ENCODE measurements around the gene KLF4. TPM values are rescaled to one million over a fixed set of nuclear protein-coding genes. Genes with fewer than 3 reads are reported as not detected.
"Not testable (repeated sequence)": the region's sequence is repeated elsewhere in the genome, so short reads cannot be mapped to it uniquely, and the experiment has no call there.

Gene KLF4
- 0.68 TPM in 1 of 2 replicates, not detected in the other for total RNA-seq (2014; rRNA removed; shearing (Covaris generic))

DNA sequence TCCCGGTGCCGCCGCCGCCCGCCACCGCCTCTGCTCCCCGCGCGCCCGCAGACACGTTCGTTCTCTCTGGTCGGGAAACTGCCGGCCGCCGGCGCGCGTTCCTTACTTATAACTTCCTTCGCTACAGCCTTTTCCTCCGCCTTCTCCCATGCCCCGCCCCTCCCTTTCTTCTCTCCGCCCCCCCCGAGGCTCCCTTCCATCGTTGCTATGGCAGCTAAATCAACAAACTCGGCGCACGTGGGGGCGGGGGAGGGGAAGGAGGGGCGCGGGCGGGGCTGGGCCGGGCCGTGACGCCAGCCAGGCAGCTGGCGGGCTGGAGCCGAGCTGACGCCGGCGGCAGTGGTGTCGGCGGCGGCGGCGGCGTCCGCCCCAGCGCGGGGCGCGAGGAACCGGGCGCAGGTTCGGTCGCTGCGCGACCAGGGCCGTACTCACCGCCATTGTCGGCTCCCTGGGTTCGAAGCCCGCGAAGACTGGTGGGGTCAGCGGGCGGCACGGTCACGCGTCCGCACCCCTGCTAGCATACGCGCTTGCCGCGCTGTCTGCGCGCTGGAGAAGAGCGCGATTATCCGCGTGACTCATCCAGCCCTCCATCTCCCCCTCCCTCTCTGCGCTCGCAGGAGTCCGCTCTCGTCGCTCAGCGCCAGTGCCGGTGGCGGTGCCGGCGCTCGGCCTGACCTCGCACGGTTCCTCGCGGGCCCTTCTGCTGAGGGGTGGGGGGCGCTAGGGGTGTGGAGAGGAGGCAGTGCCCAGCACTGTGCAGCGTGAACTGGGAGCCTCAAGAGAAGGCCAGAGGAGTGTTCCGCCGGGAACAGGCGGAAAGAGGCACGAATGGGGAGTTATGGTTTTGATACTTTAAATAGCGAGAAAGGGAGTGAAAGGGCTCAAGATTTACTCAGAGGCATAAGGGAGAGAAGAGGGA is at the start of gene KLF4:
Gene KLF4 (minus strand): TSS at position 83 of the 919 bp plus-strand sequence. CDS start 597 bp downstream, outside the sequence.
- in situ Hi-C loops (cut with HindIII; ENCODE audit: low sequenced_read_pairs), result no loop called here

DNA sequence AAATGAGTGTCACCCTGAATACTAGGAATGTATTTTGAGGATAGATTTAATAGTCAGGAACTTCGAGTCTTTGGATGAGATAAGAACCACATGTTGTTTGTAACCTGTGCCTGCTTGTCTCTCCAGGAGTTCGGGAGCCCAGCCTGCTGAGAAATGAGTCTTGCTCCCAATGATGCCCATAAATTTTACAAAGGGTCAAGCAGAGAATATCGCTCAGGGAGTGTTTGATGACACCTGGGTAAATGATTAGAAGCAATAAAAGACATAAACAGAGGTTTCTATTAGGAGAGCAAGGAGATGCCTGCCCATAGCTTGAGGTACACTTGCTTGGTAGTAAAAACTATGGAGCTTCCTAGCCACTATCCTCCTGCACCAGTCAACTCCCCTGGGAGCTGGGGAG is 46.9 kb upstream of the KLF4 start:
- no peak for DNase-seq (ENCODE audit: low spot score)
- in situ Hi-C loops (cut with HindIII; ENCODE audit: low sequenced_read_pairs), result no loop called here

More for the DNA sequence above, at the start of gene KLF4:
- DNase-seq (ENCODE audit: low spot score), result peak; percentile 53

DNA sequence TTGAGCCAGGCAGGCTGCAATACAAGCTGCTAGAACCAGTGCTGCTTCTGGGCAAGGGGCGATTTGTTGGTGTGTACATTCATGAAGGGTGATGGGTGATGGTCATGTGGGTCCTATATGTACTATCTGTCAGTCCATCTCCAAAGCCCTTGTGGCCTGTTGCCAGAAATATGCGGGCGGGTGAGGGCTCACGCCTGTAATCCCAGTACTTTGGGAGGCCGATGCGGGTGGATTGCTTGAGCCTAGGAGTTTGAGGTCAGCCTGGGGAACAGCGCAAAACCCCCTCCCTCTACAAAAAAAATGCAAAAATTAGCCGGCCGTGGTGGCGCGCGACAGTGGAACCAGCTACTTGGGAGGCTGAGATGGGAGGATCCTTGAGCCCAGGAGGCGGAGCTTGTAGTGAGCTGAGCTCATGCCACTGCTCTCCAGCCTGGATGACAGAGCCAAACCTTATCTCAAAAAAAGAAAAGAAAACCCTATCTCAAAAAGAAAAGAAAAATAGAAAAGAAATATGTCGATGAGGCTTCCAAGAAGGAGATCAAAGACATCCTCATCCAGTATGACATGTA is 45.0 kb upstream of the KLF4 start:
- in situ Hi-C loops (cut with HindIII; ENCODE audit: low sequenced_read_pairs), result no loop called here
- DNase-seq (ENCODE audit: low spot score), result no peak

DNA sequence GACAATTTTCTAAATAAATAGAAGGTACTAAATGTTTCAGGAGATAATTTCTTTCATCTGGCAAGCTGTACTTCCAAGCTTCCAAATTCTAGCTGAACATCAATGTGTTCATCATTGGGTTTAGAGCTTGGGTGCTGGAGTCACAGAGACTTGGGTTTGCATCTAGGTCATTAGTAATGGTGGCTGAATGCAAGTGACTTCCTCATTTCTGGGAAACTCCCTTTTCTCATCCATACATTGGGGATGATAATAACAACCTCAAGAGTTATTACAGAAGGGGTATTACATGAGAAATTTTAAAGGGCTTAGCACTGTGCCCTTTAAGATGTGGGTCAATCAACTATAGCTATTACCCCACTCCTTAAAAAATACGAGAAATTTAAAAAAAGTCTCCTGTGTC is 41.1 kb upstream of the KLF4 start:
- in situ Hi-C loops (cut with HindIII; ENCODE audit: low sequenced_read_pairs), result no loop called here

GRCh38 chr9:107528686-107529085 is 39.1 kb upstream of the KLF4 start:
- in situ Hi-C loops (cut with HindIII; ENCODE audit: low sequenced_read_pairs), result no loop called here
- DNase-seq (ENCODE audit: low spot score), result no peak

More for the DNA sequence above, 41.1 kb upstream of the KLF4 start:
- no peak for DNase-seq (ENCODE audit: low spot score)

GRCh38 chr9:107523539-107523938 is 34.0 kb upstream of the KLF4 start:
- in situ Hi-C loops (cut with HindIII; ENCODE audit: low sequenced_read_pairs), result no loop called here
- DNase-seq (ENCODE audit: low spot score), result no peak

GRCh38 chr9:107520186-107520585 is 30.6 kb upstream of the KLF4 start:
- no peak for DNase-seq (ENCODE audit: low spot score)
- in situ Hi-C loops (cut with HindIII; ENCODE audit: low sequenced_read_pairs), result no loop called here

- DNase-seq (ENCODE audit: low spot score), result no peak
- in situ Hi-C loops (cut with HindIII; ENCODE audit: low sequenced_read_pairs), result no loop called here
Observed at GRCh38 chr9:107518037-107518807, 28.7 kb upstream of the KLF4 start.

GRCh38 chr9:107513464-107514100 is 24.0 kb upstream of the KLF4 start:
- in situ Hi-C loops (cut with HindIII; ENCODE audit: low sequenced_read_pairs), result no loop called here
- DNase-seq (ENCODE audit: low spot score), result no peak

DNA sequence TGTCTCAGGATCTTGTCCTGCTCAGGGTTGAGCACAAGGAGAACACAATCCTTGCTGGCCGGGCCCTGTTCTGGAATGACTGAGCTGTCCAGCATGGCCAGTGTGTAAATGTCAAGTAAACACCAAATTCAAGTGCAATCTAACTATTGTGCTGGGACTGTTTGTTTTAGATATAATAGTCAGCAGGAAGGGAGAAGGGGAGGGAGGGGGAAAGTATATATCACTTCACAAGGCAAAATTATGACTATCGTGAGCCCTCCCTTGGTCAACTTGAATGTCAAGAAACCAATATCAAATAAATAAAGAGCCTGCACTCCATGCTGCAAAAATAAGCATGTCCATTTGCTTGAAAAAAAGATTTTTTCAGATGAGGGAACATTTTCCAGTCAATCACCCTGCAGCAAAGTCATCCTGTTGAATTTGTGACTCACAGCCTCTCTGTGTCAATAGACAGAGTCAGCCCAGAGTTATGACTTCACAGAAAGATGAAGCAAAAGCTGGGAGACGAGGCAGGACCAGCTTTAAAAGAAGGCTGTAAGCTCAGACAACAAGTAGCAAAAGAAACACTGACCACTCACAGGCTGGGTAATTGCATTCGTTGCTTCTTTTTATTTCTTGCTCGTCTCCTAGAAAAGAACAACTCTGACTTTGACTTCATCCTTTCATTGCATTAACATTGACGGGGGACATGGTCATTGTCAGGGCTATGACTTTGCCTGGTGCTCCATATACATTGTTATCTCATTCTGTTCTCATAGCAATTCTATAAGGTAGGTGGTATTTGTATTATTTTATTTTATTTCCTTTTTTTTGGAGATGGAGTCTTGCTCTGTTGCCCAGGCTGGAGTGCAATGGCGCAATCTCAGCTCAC is 15.3 kb upstream of the KLF4 start:
- no peak for DNase-seq (ENCODE audit: low spot score)
- in situ Hi-C loops (cut with HindIII; ENCODE audit: low sequenced_read_pairs), result no loop called here

DNA sequence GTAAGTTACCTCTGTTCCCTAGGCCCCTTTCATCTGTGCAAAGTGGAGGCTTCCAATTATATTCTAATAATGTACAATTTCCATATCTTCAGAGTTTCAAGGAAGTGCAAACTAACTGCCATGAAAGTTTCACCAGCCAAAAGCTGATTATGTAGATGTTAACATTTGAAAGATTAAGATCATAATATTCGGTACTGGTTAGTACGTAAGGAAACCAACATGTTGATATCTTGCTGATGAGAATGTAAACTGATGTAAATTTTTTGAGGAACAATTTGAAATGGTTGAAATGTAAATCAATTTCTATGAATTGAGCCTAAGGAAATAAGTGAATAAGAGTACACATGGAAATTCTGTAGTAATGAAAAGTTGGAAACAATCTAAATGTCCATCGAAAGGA is 12.9 kb upstream of the KLF4 start:
- no peak for DNase-seq (ENCODE audit: low spot score)
- in situ Hi-C loops (cut with HindIII; ENCODE audit: low sequenced_read_pairs), result no loop called here

DNA sequence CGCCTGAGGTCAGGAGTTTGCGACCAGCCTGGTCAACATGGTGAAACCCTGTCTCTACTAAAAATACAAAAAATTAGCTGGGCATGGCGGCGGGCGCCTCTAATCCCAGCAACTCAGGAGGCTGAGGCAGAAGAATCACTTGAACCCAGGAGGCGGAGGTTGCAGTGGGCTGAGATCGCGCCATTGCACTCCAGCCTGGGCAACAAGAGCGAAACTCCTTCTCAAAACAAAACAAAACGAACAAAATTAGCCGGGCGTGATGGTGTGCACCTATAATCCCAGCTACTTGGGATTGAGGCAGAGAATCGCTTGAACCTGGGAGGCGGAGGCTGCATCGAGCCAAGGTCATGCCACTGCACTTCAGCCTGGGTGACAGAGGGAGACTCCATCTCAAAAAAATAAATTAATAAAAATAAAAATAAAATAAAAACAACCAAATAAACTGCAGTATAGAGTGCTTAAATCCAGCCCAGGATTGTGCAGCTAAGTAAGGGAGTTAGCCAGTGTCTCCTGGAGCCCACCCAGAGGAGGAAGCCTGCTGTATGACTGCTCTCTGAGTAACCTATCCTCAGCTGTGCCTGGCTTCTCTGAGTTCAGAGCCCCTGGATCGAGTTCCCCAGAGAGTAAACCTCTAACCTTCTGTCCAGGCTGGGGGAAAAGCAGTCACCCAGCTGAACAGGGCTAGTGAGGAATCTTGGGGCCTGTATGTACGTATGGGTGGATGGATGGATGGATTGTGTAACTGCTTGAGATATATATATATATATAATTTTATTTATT is 11.0 kb upstream of the KLF4 start:
- in situ Hi-C loops (cut with HindIII; ENCODE audit: low sequenced_read_pairs), result not testable (repeated sequence)

DNA sequence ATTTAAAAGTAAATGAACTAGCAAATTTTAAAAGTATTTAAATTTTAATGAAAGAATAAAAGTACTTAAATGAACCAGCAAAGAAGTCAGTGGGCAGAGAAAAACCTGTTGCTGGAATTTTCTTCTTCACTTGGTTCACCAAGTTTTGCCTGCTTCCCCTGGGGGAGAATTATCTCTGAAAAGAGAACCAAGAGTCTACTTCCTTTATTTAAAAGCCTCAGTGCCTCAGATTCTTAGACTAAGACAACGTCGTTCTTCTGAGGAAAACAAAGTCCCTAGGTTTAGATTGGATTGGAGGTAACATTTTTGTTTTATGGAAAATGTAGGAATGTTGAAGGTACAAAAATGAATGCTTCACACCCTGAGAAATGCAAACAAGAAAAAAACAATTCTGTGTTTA is 7.4 kb upstream of the KLF4 start:
- in situ Hi-C loops (cut with HindIII; ENCODE audit: low sequenced_read_pairs), result no loop called here

More for the DNA sequence above, 11.0 kb upstream of the KLF4 start:
- not testable (repeated sequence) for DNase-seq (ENCODE audit: low spot score)

DNA sequence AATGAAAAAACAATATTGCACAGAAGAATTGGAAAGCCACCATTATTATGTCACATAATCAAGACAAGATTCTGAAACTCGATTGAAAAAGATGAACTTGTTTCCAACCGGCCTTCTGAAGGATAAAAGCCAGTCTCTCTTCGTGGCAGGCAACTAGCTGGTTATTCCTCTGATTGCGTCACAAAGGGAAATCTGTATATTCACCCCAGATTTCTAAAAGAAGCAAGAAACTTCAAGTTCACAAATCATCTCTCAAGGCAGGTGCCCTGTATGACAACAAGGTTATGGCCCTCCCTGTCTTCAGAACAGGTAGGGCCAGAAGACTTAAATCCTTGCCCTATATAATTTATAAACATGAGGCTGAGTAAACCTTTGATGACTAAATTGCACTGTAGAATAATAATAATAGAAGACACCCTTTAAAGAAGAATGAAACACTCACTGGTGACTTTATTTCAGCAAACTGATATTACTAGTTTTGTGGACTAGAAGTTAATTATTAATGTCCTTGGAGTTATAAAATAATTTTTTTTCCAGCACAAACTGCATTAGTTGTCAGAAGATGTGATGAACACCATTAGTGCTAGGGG is 2.9 kb upstream of the KLF4 start:
- in situ Hi-C loops (cut with HindIII; ENCODE audit: low sequenced_read_pairs), result no loop called here
- DNase-seq (ENCODE audit: low spot score), result no peak

More for the DNA sequence above, 7.4 kb upstream of the KLF4 start:
- DNase-seq (ENCODE audit: low spot score), result no peak

- in situ Hi-C loops (cut with HindIII; ENCODE audit: low sequenced_read_pairs), result no loop called here
- no peak for DNase-seq (ENCODE audit: low spot score)
Observed at GRCh38 chr9:107491081-107492053, 1.8 kb upstream of the KLF4 start.

DNA sequence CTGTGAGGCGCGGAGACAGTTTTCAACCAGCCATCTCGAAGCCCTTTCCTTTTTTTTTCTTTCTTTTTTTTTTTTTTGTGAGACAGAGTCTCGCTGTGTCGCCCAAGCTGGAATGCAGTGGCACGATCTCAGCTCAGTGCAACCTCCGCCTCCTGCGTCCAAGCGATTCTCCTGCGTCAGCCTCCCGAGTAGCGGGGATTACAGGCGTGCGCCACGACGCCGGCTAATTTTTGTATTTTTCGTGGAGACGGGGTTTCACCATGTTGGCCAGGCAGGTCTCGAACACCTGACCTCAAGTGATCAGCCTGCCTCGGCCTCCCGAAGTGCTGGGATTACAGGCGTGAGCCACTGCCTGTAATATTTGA is 1.0 kb upstream of the KLF4 start:
- in situ Hi-C loops (cut with HindIII; ENCODE audit: low sequenced_read_pairs), result not testable (repeated sequence)

More for the DNA sequence above, 1.0 kb upstream of the KLF4 start:
- DNase-seq (ENCODE audit: low spot score), result not testable (repeated sequence)
